ENCODE data around the gene RFX1.

The RFX1 gene

DNA sequence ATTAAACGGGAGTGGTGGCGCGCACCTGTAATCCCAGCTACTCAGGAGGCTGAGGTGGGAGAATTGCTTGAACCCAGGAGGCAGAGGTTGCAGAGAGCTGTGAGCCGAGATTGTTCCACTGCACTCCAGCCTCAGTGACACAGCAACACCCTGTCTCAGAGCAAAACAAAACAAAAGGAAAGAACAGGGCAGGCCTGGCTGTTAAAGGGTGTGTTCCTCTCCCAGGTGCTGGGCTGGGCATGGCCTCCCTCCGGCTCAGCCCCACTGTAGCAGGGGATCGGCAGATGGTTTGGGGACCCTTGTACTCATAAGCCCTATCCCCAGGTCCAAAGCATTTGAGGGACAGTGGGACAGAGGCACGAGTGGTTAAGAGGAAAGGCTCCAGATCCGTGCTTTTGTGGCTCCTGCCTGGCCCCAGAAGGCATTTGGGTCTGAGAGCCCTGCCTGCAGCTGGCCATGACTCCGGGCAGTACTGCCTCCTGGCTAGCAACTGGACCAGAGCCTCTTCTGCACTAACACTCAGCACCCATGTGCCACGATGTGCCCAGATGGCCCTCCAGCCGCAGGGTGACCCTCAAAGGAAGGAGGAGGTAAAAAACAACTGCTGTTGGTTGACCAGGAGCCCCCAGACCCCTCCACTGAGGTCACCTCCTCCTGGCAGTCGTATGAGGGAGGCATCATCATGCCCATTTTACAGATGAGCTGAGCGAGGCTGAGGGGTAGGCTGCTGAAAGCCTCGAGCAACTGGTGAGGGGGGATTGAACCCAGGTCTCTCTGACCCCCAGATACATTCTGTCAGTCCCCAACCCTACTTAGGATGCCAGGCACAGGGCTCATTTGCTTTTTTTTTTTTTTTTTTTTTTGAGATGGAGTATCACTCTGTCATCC, 10.0 kb downstream of the RFX1 start:
- no peak for ATAC-seq

DNA sequence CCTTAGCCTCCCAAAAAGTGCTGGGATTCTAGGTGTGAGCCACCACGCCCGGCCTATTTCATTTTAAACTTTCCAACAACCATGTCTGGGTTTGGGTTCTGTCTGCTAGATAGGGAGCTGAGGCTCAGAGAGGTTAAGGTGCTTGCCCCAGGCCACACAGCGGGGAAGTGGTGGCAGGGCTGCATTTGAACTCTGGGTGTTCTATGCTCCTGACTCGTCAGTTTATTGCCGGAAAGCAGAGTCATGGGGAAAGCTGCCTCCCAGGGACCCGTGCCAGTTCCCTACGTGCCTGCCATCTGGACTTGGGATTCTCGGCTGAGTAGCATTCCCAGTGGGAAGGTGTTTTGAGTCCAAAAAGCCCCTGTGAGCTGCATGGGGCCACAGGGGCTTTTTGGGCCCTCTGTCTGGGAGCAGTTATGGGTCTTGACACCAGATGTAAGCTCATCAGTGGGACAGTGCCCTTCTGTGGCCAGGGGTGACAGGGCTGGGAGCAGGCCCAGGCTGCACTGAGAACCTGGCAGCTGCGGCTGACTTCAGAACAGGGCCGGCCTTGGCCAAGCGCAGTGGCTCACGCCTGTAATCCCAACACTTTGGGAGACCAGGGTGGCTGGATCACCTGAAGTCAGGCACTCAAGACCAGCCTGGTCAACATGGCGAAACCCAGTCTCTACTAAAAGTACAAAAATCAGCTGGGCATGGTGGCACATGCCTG, 10.9 kb downstream of the RFX1 start:
- no peak for ATAC-seq

DNA sequence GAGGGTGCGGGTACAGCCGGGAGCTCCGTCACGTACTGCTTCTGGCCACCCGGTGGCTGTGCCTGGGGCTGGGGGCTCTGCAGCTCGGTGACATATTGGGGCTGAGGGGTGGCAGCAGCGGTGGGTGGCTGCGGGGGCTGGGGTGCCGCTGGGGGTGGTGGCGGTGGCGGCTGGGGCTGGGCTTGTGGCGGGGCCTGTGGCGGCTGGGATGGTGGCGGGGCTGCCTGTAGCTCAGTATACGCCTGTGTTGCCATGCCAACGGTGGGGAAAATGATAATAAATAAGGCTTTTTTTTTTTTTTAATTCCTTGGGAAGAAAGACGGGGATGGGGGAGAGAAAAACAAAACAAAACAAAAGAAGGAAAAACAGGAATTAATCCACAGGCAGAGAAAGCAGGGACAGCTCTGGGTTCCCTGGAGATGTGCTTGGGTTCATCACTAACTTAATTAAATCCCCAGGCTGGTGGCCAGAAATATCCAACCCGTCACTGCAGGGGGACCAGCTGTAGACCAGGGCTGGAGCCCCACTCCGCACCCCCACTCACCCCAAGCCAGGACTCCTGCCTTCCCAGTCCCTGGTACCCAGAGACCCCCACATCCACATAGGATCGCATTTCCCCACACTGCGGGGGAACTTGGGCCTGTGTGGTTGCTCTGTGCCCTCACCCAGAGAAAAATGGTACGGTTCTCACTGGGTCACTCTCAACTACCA, 12.4 kb downstream of the RFX1 start:
- no peak for ATAC-seq

GRCh38 chr19:13992025-13992424, 14.1 kb downstream of the RFX1 start:
- no peak for ATAC-seq

GRCh38 chr19:13990085-13990484, 16.0 kb downstream of the RFX1 start:
- ATAC-seq, result no peak

- no peak for ATAC-seq
Measured at GRCh38 chr19:13989487-13989886, 16.6 kb downstream of the RFX1 start.

- ATAC-seq, result no peak
Measured at GRCh38 chr19:13987101-13987890, 18.8 kb downstream of the RFX1 start.

DNA sequence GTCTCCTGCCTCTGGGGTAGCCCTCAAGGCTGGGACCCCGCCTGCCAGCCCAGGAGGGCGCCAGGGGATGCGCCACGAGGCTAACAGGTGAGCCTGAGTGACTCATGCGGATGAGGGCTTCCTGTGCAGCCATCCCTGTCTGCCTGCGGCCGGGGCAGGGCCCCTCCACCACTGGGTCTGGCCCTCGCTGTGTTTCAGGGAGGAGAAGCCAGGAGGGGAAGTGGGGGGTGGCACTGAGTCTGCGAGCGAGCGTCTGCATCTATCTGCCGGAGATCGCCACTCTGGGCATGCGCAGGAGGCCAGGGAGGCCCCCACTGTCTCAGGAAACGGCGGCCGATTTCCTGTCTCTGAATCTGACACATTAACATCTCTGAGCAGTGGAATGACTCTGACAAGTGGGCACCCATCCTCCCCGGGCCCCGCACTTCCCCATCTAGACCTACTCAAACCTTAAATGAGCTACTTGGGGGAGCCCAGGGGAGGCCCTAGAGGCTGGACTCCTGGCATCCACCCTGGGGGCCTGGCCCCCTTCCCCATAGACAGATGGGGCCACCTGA, 19.7 kb downstream of the RFX1 start:
- ATAC-seq, result peak; percentile 92 to 93

- peak; percentile 2 to 3 for ATAC-seq
Measured at GRCh38 chr19:13985771-13986347, 20.3 kb downstream of the RFX1 start.

GRCh38 chr19:13984875-13985741, 21.0 kb downstream of the RFX1 start:
- no peak for ATAC-seq

DNA sequence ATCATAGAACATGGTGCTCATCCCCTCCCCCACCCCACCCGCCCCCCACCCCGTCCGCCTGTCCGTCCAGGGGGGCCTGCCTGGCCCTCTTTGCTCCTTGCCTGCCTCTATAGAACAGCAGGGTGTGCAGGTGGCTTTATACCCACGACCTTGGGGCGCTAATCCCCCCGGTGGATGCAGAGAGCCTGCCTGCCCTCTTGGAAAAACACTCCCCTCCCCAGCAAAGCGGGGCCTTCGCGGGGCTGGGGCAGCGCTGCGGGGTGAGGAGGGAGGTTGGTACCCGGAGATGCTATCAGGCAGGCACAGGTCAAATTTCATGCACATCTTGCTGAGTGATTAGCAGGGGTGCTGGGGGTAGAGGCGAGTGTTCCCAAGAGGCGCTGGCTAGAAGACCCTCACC, 21.9 kb downstream of the RFX1 start:
- no peak for ATAC-seq

- no peak for ATAC-seq
Measured at GRCh38 chr19:13983213-13983889, 22.8 kb downstream of the RFX1 start.

DNA sequence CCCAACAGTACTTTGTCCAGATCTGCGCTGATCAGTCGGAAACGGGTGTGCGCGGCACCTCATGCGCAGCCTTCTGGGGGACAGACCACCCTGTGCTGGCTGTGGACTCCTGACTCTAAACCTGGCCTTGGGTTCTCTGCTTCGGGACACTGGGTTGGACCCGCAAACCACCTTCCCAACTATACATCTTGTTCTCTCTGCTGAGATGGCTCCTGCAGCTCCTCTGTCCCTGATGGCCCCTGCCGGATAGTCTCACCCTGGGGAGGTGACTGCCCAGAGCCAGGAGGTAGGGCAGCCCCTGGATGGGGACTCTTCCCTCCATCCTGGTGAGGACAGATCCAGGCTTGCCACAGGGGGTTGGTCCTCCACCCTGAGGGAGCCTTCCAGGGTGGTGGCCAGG, 23.3 kb downstream of the RFX1 start:
- ATAC-seq, result no peak

DNA sequence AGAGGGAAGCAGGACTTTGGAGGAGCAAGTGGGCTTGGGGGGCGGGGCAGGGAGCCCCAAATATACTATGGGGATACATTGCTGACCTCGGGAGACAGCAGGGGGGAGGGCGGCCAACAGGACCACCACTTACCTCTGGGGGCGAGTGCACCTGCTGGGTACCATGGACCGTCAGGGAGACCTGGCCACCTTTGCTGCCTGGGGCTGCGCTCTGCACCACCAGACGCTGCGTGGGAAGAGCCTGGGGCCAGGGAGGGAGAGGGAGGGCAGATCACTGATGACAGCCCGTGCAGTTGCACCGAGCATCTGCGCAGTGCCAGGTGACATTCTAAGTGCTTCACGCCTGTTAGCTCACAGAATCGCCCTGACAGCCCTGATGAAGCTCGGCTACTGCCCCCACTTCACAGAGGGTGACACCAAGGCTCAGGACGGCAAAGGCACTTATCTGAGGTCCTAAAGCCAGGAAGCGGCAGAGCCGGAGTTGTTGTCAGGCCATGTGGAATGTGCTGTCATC, 24.1 kb downstream of the RFX1 start:
- no peak for ATAC-seq

- no peak for ATAC-seq
Measured at GRCh38 chr19:13981467-13981866, 24.7 kb downstream of the RFX1 start.

DNA sequence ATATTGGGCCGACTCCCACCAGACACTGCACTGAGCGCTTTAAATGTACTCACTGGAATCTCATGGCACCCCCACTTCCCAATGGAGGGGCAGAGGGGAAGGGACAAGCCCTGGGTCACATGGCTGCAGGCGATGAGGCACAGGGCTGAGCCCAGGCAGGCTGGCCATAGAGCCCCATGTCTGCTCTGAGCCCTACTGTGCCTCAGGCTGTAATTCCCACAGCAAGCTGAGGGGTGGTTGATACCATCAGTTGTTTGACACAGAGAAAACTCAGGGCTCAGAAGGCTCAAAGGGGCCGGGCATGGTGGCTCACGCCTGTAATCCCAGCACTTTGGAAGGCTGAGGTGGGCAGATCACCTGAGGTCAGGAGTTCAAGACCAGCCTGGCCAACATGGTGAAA, 25.1 kb downstream of the RFX1 start:
- ATAC-seq, result no peak

- ATAC-seq, result no peak
Measured at GRCh38 chr19:13980340-13980739, 25.8 kb downstream of the RFX1 start.

DNA sequence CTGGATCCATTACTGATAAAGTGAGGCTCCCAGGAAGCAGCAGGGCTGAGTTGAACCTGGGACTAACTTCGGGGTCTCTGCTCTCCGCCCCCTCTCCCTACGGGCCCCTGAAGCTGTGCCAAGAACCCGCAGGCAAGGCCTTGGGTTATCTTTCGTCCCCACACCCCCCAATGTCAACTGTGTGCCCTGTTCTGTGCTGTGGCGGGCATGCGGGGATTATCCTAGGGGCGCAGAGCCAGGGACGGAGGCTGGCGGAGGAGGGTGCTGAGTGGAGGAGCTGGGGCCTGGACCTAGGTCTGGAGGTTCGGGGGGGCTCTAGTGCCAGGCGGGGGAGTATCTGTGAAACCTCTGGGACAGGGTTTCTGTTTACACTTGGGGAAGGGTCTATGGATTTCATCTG, 26.4 kb downstream of the RFX1 start:
- no peak for ATAC-seq

- no peak for ATAC-seq
Measured at GRCh38 chr19:13979244-13979615, 26.9 kb downstream of the RFX1 start.
